HepG2 (cell line): Measurements from ENCODE around the gene MSL2. TPM values are rescaled to one million over a fixed set of nuclear protein-coding genes. Genes with fewer than 3 reads are reported as not detected.

Experiments used
- ATAC-seq: fragments of 200-7000 bp; cut with Tn5 transposase; 3 replicates; pipeline ENCODE4 v1.9.1; 2020; ENCODE audit warnings: mild to moderate bottlenecking, moderate library complexity
- BruUV-seq: library from RNA; stranded (reverse); fragments of 400-500 nt; replicated peaks from 2 replicates; lab custom pipeline; 2021; lab: Mats Ljungman, UMichigan
- CTCF ChIA-PET: fragments of 300-600 bp; formaldehyde crosslinking; extraction: SDS; loops from one replicate; lab custom pipeline; 2021; ENCODE audit warnings: low total read pairs, inconsistent platforms, low intra/inter-chr PET ratio; lab: Yijun Ruan, JAX
- POLR2A ChIA-PET: fragments of 350-600 bp; sonication (Branson Sonifier 250); formaldehyde crosslinking; loops from one replicate; lab custom pipeline; 2020; ENCODE audit warnings: antibody characterized with exemption, inconsistent platforms; lab: Yijun Ruan, JAX
- DNase-seq: peaks from one replicate; pipeline ENCODE4 v3.0.0-alpha.2; 2015; ENCODE audit warnings: low spot score
- FAIRE-seq: peaks from 3 replicates; lab custom pipeline; 2011; peaks lifted over from hg19 to GRCh38; lab: Jason Lieb, UNC
- H2AFZ ChIP-seq: one replicate; pipeline ENCODE4 v1.6.1; 2011; ENCODE audit warnings: low read length, inconsistent platforms
- H3K27ac ChIP-seq: fragments of 300-600 bp; 3 replicates; pipeline ENCODE4 v1.8.0; 2011; ENCODE audit warnings: mixed run types, mild to moderate bottlenecking, mixed read lengths, low read length, inconsistent platforms; ENCODE audit not compliant: insufficient read depth; ENCODE audit errors: extremely low read length
- H3K27me3 ChIP-seq, 2 experiments: fragments of 200-600 bp in 1 of 2; 2 replicates in 1 of 2; 3 replicates in 1 of 2; pipeline versions ENCODE4 v1.6.0 to v1.8.0; 2011; ENCODE audit warnings: low read length in 2 of 2, mild to moderate bottlenecking in 2 of 2, moderate library complexity in 2 of 2, inconsistent platforms in 1 of 2; ENCODE audit not compliant: insufficient read depth in 2 of 2, control insufficient read depth in 1 of 2
- H3K36me3 ChIP-seq, 2 experiments: fragments of 200-600 bp in 1 of 2; replicated peaks in 1 of 2; 2 replicates in 1 of 2; 3 replicates in 1 of 2; pipeline versions ENCODE4 v1.5.1 to v1.8.0; 2011; ENCODE audit warnings: low read length in 2 of 2, inconsistent platforms in 1 of 2; ENCODE audit not compliant: insufficient read depth in 2 of 2, control insufficient read depth in 1 of 2
- H3K4me1 ChIP-seq: 2 replicates; pipeline ENCODE4 v1.5.1; 2012; ENCODE audit warnings: low read length, inconsistent platforms; ENCODE audit not compliant: insufficient read depth
- H3K4me2 ChIP-seq: 2 replicates; pipeline ENCODE4 v1.6.0; 2011; ENCODE audit warnings: low read depth, low read length, inconsistent platforms
- H3K4me3 ChIP-seq, 3 experiments: fragments of 200-600 bp in 1 of 3; sonication (generic), shearing (Covaris generic) in 1 of 3; replicated peaks in 1 of 3; 2 replicates each; pipeline ENCODE4 v1.5.1; 2011 to 2016; ENCODE audit warnings: low read length in 3 of 3, inconsistent platforms in 2 of 3, low read depth in 2 of 3, mild to moderate bottlenecking in 2 of 3, control low read depth in 1 of 3, mixed read lengths in 1 of 3; ENCODE audit not compliant: insufficient read depth in 1 of 3
- H3K79me2 ChIP-seq: one replicate; pipeline ENCODE4 v1.6.1; 2011; ENCODE audit warnings: low read length, inconsistent platforms; ENCODE audit not compliant: insufficient read depth
- H3K9ac ChIP-seq: 2 replicates; pipeline ENCODE4 v1.6.0; 2011; ENCODE audit warnings: mild to moderate bottlenecking, low read depth, low read length, inconsistent platforms; ENCODE audit not compliant: insufficient read depth
- H3K9me3 ChIP-seq: 2 replicates; pipeline ENCODE4 v1.5.1; 2012; ENCODE audit warnings: mild to moderate bottlenecking, low read length
- H4K20me1 ChIP-seq: 2 replicates; pipeline ENCODE4 v1.6.0; 2011; ENCODE audit warnings: inconsistent platforms, mild to moderate bottlenecking, low read length, moderate library complexity; ENCODE audit not compliant: insufficient read depth
- ATF6 ChIP-seq: sonication (generic); formaldehyde crosslinking; conservative IDR thresholded peaks from 2 replicates; pipeline ENCODE4 v1.4.0; 2020; ENCODE audit warnings: missing genetic modification reagents
- BCL6 ChIP-seq: IDR thresholded peaks from 2 replicates; pipeline ENCODE4 v1.6.1; 2016; ENCODE audit warnings: missing genetic modification reagents, missing compliant biosample characterization
- CEBPG ChIP-seq: IDR thresholded peaks from 2 replicates; pipeline ENCODE4 v1.6.1; 2016
- ETV5 ChIP-seq: IDR thresholded peaks from 2 replicates; pipeline ENCODE4 v1.6.1; 2018; ENCODE audit warnings: missing biosample characterization, missing genetic modification reagents, inconsistent platforms, borderline replicate concordance
- FOSL2 ChIP-seq: sonication (generic); formaldehyde crosslinking; IDR thresholded peaks from 2 replicates; pipeline ENCODE4 v1.4.0; 2020; ENCODE audit warnings: missing genetic modification reagents
- HNRNPUL1 ChIP-seq: fragments of 200-400 bp; formaldehyde crosslinking; IDR thresholded peaks from 2 replicates; pipeline ENCODE4 v1.6.1; 2017; ENCODE audit warnings: low read depth, mild to moderate bottlenecking, low read length, moderate library complexity
- KDM5A ChIP-seq: fragments of 200-600 bp; sonication (generic); IDR thresholded peaks from 2 replicates; pipeline ENCODE4 v1.7.0; 2018; ENCODE audit warnings: antibody characterized with exemption, mild to moderate bottlenecking, low read length, borderline replicate concordance
- KDM5B ChIP-seq: sonication (generic); formaldehyde crosslinking; IDR thresholded peaks from 2 replicates; pipeline ENCODE4 v1.4.0; 2020; ENCODE audit warnings: missing genetic modification reagents, mild to moderate bottlenecking, borderline replicate concordance
- KLF11 ChIP-seq: IDR thresholded peaks from 2 replicates; pipeline ENCODE4 v1.6.1; 2016; ENCODE audit warnings: missing compliant biosample characterization
- SAFB2 ChIP-seq: sonication (generic); formaldehyde crosslinking; IDR thresholded peaks from 2 replicates; pipeline ENCODE4 v1.5.1; 2020; ENCODE audit warnings: missing genetic modification reagents, low read depth, mild to moderate bottlenecking, borderline replicate concordance
- SNAPC2 ChIP-seq: sonication (generic); formaldehyde crosslinking; IDR thresholded peaks from 2 replicates; pipeline ENCODE4 v1.8.1; 2022; ENCODE audit warnings: mild to moderate bottlenecking, missing genetic modification reagents
- STAT5B ChIP-seq: sonication (generic); formaldehyde crosslinking; IDR thresholded peaks from 2 replicates; pipeline ENCODE4 v1.4.0; 2020; ENCODE audit warnings: missing genetic modification reagents
- ZC3H13 ChIP-seq: sonication (generic); formaldehyde crosslinking; IDR thresholded peaks from 2 replicates; pipeline ENCODE4 v1.8.1; 2023; ENCODE audit warnings: mild to moderate bottlenecking, missing genetic modification reagents, moderate library complexity
- ZNF576 ChIP-seq: sonication (generic); formaldehyde crosslinking; IDR thresholded peaks from 2 replicates; pipeline ENCODE4 v1.4.0; 2020; ENCODE audit warnings: mild to moderate bottlenecking, missing genetic modification reagents
- ZNF7 ChIP-seq: IDR thresholded peaks from 2 replicates; pipeline ENCODE4 v1.6.1; 2016; ENCODE audit warnings: missing biosample characterization, missing genetic modification reagents
- ZNF777 ChIP-seq: sonication (generic); formaldehyde crosslinking; IDR thresholded peaks from 2 replicates; pipeline ENCODE4 v1.4.0; 2020; ENCODE audit warnings: missing genetic modification reagents
- ZNF878 ChIP-seq: sonication (generic); formaldehyde crosslinking; IDR thresholded peaks from 2 replicates; pipeline ENCODE4 v1.8.1; 2023; ENCODE audit warnings: mild to moderate bottlenecking, missing genetic modification reagents, moderate library complexity
- WGBS: methylation state at CpG from one replicate; pipeline ENCODE4 v1.1.6; 2017; ENCODE audit warnings: low lambda C conversion rate; 5-methylcytosine and 5-hydroxymethylcytosine counted together
- in situ Hi-C: cut with HindIII; loops from 2 replicates; pipeline ENCODE4 v1.10.0; 2017; ENCODE audit warnings: low pct_unique_long_range_greater_than_20kb; ENCODE audit not compliant: extremely low pct_ligation_motif_present
- intact Hi-C: fragments of 100-400 bp; cut with micrococcal nuclease; formaldehyde crosslinking; loops from one replicate; pipeline ENCODE4 v1.10.0; 2022; ENCODE audit not compliant: unreplicated experiment
- polyA plus RNA-seq, 8 experiments: library from polyadenylated mRNA; depleted of rRNA in 3 of 8; stranded (reverse) in 7 of 8; unstranded in 1 of 8; fragments of >200 nt; fragmentation: Illumina TruSeq in 4 of 8; extraction: Trizol in 4 of 8; gene quantifications; 2 replicates each; pipeline versions ENCODE4 v1.2.1 to v1.2.3, GENCODE V29; 2011 to 2016; ENCODE audit warnings: low read depth in 4 of 8, missing spikeins in 1 of 8, mixed read lengths in 1 of 8; ENCODE audit not compliant: insufficient read depth in 1 of 8
- total RNA-seq, 5 experiments: library from RNA; depleted of rRNA; stranded (reverse); fragments of >200 nt; fragmentation: Illumina TruSeq; extraction: Trizol; gene quantifications; 2 replicates each; pipeline ENCODE4 v1.2.3, GENCODE V29; 2016; ENCODE audit warnings: low read depth in 1 of 5
- TF ChIP-seq, protein P1 (sequence below): sonication (generic); formaldehyde crosslinking; IDR thresholded peaks from 2 replicates; pipeline ENCODE4 v1.8.0; 2022; ENCODE audit warnings: mild to moderate bottlenecking, missing genetic modification reagents
- TF ChIP-seq, protein P2 (sequence below): sonication (generic); formaldehyde crosslinking; IDR thresholded peaks from 2 replicates; pipeline ENCODE4 v1.8.1; 2023; ENCODE audit warnings: missing genetic modification reagents, inconsistent platforms, borderline replicate concordance

The MSL2 gene
- total and polyA plus RNA-seq, 2 of the 13 experiments (the other 11 are each of a cell fraction or from before 2014, with no cell fraction given): 6.9 to 11.7 TPM

DNA sequence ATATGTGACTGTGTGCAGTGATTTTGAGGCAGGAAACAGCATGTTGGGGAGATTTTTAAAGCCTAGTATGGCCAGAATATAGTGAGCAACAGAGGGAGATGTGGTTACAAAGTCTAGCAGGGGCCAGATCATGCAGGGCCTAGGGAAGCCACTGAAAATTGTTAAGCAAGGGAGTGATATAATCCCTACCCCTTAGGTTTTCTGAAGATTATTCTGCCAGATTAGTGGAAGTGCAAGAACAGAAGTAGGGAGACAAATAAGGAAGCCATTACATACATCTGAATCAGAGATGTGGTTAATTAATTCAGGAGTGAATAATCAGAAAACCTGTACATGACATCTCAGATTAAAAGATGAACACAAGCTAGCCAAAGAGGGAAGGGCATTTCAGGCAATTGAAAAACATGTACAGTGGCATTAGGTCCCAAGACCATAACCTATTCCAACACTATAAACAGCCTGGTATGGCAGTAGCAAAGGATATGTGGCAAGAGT, 54.8 kb downstream of the MSL2 start (continued):
- TF ChIP-seq, protein P1, sequence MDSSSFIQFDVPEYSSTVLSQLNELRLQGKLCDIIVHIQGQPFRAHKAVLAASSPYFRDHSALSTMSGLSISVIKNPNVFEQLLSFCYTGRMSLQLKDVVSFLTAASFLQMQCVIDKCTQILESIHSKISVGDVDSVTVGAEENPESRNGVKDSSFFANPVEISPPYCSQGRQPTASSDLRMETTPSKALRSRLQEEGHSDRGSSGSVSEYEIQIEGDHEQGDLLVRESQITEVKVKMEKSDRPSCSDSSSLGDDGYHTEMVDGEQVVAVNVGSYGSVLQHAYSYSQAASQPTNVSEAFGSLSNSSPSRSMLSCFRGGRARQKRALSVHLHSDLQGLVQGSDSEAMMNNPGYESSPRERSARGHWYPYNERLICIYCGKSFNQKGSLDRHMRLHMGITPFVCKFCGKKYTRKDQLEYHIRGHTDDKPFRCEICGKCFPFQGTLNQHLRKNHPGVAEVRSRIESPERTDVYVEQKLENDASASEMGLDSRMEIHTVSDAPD (CRISPR knock-in tag): no peak
- TF ChIP-seq, protein P2, sequence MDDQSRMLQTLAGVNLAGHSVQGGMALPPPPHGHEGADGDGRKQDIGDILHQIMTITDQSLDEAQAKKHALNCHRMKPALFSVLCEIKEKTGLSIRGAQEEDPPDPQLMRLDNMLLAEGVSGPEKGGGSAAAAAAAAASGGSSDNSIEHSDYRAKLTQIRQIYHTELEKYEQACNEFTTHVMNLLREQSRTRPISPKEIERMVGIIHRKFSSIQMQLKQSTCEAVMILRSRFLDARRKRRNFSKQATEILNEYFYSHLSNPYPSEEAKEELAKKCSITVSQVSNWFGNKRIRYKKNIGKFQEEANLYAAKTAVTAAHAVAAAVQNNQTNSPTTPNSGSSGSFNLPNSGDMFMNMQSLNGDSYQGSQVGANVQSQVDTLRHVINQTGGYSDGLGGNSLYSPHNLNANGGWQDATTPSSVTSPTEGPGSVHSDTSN: no peak

GRCh38 chr3:136136454-136136853, 59.7 kb downstream of the MSL2 start:
- ChIA-PET CTCF (no interaction called here), POLR2A (no interaction called here)
- FAIRE-seq: no peak

More at GRCh38 chr3:136136454-136136853, 59.7 kb downstream of the MSL2 start:
- H3K27me3 ChIP-seq: no peaks in the 10 kb centered on the region
- DNase-seq: no peak
- intact Hi-C loops: no loop called here
- H3K36me3 ChIP-seq: no peaks in the 10 kb centered on the region
- no peak overlapping the region for H3K4me3 ChIP-seq
- H3K4me2 ChIP-seq: no peak overlapping the region
- no peaks in the 10 kb centered on the region for H3K9me3 ChIP-seq
- TF ChIP-seq FOSL2 (no peak), CEBPG (CRISPR knock-in tag) (no peak), KDM5B (CRISPR knock-in tag) (no peak), SAFB2 (CRISPR knock-in tag) (no peak), STAT5B (no peak), SNAPC2 (CRISPR knock-in tag) (no peak), ZNF576 (CRISPR knock-in tag) (no peak), ZNF878 (CRISPR knock-in tag) (no peak), ATF6 (CRISPR knock-in tag) (no peak), ZNF7 (CRISPR knock-in tag) (no peak), KLF11 (CRISPR knock-in tag) (no peak), ZC3H13 (no peak), HNRNPUL1 (no peak), ETV5 (no peak), ZNF777 (CRISPR knock-in tag) (no peak), KDM5A (no peak), BCL6 (CRISPR knock-in tag) (no peak)
- in situ Hi-C loops: no loop called here
- H3K4me1 ChIP-seq: no peaks in the 10 kb centered on the region
- BruUV-seq: no TSS peak
- H2AFZ ChIP-seq: no peak overlapping the region
- no peak; the same call in 2 of the 3 replicates for ATAC-seq
- H3K79me2 ChIP-seq: no peaks in the 10 kb centered on the region
- H3K27ac ChIP-seq: no peak overlapping the region
- no peak overlapping the region for H3K9ac ChIP-seq
- H4K20me1 ChIP-seq: no peaks in the 10 kb centered on the region
- 28% methylated on average over 2 of the region's 2 CpGs for WGBS
